T-helper 2 cell (primary cell): ENCODE measurements around the gene PLCB1.
"Not testable (repeated sequence)": the region's sequence is repeated elsewhere in the genome, so short reads cannot be mapped to it uniquely, and the experiment has no call there.

ENCODE experiments used
- DNase-seq, 5 experiments: peaks; one replicate each; pipeline versions ENCODE4 v3.0.0 to v3.0.0-alpha.2; 2012 to 2022
- total RNA-seq, 2 donors: gene quantifications; one replicate each; lab custom pipeline; 2026; lab: John Stamatoyannopoulos, UW

The PLCB1 gene
- total RNA-seq = 1.3 to 4.1 reads per million in 2 donors

- DNase-seq = peak; percentile 22 to 80 (median 33)
Measured at GRCh38 chr20:8131598-8132483, at the start of gene PLCB1. Gene PLCB1 (plus strand): TSS chr20:8132266. CDS start chr20:8132652, 386 bp downstream.

- DNase-seq = no peak
Measured at GRCh38 chr20:8082989-8083388, 49.1 kb upstream of the PLCB1 start.

GRCh38 chr20:8089668-8090067 is 42.4 kb upstream of the PLCB1 start:
- DNase-seq = no peak

DNA sequence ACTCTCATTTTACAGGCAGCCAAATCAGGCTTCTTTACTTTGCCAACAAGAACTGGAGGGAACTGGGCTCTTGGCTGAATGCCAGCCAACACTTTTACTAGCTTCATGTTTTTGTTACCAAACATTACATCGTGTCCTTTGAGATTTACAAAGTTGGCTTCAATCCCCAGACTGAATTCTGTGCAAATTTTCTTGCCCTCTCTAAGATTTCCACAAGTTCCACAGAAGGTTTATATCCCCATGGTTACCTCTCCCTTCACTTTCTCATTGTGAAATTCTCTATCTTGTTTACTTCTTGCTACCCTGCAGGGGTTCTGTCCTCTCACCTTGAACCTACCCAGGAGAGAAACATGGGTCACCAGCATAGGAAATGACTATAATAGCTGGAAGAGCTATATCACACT is 37.6 kb upstream of the PLCB1 start:
- no peak for DNase-seq

GRCh38 chr20:8094850-8095249 is 37.2 kb upstream of the PLCB1 start:
- DNase-seq = no peak

- no peak for DNase-seq
Measured at GRCh38 chr20:8095648-8096572, 36.2 kb upstream of the PLCB1 start.

- no peak for DNase-seq
Measured at GRCh38 chr20:8097307-8097706, 34.8 kb upstream of the PLCB1 start.

- no peak for DNase-seq
Measured at GRCh38 chr20:8104252-8104651, 27.8 kb upstream of the PLCB1 start.

DNA sequence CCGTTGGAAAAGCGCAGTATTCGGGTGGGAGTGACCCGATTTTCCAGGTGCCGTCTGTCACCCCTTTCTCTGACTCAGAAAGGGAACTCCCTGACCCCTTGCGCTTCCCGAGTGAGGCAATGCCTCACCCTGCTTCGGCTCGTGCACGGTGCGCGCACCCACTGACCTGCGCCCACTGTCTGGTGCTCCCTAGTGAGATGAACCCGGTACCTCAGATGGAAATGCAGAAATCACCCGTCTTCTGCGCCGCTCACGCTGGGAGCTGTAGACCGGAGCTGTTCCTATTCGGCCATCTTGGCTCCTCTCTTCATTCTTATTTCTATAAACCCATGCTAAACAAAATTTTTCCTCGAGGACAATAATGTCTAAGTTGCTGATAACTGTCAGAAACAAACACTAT is 17.5 kb upstream of the PLCB1 start:
- DNase-seq = not testable (repeated sequence)

DNA sequence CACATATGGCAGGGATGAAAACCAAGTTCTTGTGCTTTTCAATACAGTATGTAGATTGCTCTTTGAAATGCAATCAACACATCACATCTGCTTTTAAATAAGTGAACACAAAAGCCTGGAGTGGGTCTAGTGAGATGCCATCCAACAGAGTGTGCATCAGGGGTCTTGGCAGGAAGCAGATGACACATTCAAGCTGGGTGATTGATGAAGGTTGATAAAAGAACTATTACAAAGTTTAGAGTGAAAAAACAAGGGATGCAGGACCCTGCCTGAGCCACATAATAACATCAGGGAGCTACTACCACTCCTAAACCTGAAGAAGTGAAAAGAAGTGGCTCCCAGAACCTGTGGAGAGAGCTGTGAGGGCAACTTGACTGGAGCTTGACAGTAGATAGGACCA is 16.6 kb upstream of the PLCB1 start:
- DNase-seq = no peak

DNA sequence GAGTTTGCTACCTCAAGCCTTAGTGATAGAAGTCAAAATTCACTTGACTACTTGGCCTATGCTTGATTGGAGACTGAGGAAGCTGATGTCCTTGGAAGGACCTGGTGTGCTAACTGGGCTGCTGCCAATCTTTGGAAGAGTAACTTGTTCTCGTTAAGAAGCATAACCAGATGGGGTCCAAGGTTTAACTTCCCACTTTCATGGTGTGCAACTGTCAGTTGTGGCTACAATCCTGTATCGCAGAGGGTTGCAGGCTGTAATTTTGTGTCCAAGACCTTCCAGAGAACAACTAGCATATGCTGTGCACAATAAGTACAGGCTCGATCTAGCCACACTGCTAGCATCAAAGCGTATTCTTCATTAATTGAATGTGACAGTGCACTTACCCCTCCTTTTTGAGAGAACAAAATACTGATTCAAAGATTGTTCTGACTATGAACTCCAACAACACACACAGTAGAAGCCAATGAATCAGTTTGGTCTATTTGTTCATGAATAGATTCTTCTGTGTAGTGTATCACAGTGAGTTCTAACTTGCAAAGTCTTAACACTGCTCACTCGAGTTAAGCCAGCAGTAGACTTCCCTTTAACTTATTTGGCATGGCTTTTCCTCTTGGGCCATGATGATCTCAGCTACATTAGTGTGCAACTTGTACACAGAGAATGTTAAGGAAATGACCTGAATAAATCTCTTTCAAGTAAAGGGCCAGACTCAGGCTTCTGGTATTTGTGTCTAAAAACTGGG is 15.8 kb upstream of the PLCB1 start:
- no peak for DNase-seq

GRCh38 chr20:8117636-8118035 is 14.4 kb upstream of the PLCB1 start:
- no peak for DNase-seq

DNA sequence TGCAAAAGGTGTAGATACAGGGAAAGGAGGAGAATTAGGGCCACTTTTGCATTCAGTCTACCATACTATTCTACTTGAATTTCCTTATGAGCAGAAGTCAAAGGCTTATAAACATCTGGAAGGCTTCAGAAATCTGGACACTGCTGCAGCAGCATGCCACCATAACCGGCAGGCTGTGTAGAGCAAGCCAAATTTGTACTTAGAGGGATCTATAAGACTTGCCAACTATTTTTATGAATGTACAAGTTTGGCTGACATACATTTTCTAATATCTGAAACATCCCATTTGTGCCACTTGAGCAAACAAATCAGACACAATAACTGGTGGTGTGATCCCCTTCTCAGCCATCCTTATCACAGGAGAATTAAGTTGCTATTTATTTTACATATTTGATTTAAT is 14.0 kb upstream of the PLCB1 start:
- DNase-seq = no peak

GRCh38 chr20:8118760-8119159 is 13.3 kb upstream of the PLCB1 start:
- DNase-seq = no peak

DNA sequence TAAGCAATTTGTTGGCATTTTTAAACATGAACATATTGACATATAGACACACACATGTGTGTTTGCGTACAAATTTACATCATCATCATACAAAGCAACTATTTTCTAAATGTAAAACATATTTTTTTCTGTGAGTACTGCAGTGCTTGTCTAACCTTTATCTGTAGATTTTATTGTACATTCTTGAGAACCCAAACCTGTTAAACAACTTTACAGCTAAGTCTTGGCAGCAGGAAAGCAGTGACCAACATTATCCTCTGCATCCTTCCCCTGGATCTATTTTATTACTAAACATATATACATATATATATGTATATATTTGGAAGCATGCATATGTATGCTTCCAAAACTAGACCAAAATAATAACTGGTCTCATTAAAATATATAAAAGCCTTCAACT is 10.4 kb upstream of the PLCB1 start:
- no peak for DNase-seq

DNA sequence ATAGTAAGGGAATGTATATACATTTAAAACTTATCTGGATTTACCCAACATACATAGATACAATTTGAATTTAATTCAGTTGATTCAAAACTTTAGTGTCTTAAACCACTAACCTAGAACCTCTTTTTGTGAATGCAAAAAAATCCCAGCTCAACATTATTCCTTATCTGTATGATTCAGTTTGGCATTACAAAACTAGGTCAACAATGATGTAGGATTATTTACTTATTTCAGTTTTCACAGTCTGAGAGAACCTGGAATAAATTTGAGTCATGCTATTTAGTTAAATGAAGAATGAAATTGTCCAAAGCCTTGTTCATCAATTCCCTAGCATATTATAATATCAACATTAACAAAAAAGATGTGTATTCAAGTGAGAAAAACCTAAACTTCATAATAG is 7.4 kb upstream of the PLCB1 start:
- no peak for DNase-seq

DNA sequence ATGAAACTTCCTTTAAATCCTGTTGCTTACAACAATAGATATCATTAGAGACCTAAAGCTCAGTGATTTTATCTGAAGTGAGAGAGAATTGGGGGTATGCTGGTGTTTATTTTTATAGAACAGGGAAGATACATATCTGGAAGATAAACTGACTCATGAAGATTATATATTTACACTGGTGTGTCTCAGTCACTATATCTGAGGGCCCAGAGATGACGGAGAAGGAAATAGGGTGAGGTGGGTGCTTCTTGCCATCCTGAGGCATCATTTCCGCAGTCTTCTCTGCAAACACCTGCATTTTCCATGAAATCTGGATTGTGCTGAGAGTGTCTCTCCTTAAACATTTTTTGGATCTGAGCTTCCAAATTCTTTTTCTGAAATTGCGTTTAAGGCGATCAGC is 5.9 kb upstream of the PLCB1 start:
- DNase-seq = no peak

DNA sequence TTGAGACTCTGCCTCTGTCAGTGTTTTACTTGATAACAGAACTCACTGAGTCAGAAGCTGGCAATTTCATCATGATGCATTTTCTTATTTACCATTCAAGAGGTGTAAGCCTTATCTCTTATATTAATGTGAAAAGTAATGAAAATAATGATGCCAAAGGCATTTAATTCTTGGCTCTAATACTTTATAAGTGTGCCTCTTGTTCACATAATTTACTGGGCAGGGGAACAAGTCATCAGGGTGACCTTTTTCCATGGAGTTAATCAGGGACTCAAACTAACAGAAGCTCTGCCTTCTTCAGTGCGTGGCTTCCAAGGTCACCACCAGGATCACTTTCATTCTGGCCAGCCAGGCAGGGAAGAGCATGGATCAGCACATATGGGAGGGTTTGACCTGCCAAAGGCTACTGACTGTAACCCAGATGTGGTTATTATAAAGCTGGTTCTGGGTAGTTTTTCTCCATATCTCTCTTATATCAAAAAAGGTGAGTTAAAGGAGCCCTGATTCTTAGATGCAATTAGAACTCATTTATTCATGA is 5.2 kb upstream of the PLCB1 start:
- DNase-seq = no peak

- peak in 1 of 5 experiments; percentile 49 for DNase-seq
Measured at GRCh38 chr20:8127553-8128255, 4.4 kb upstream of the PLCB1 start.

DNA sequence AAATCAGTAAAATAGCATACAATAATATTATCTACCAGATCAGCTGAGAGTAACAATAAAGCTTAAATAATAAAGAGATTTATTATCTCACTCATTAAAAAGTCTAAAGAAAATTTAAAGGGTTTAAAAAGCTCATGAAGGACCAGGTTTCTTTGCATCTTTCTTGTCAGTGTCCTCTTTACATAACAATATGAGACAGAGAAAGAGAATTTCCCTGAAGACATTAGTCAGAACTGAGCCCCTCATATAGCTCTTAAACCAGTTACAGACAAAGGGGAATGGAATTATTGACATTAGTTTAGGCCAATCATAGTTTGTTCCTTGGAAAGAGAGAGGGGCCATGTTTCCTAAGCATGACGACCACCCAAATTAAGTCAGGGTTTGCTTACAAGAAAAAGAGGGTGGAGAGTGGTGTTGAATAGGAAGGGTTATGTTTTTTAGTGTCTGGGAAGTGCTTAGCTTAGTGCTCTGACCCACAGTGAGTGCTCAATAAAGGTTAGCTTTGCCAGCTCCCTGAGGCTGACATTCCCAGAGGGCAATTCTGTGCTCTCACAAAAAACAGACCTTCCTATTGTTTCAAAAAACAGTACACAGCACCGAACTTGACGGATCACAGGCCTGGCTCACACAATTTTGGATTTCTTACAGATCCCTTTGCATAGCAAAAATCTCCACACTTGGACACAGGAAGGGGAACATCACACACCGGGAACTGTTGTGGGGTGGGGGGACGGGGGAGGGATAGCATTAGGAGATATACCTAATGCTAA is 3.6 kb upstream of the PLCB1 start:
- DNase-seq = no peak
